ENCODE measurements around the gene GDF3.

DNA sequence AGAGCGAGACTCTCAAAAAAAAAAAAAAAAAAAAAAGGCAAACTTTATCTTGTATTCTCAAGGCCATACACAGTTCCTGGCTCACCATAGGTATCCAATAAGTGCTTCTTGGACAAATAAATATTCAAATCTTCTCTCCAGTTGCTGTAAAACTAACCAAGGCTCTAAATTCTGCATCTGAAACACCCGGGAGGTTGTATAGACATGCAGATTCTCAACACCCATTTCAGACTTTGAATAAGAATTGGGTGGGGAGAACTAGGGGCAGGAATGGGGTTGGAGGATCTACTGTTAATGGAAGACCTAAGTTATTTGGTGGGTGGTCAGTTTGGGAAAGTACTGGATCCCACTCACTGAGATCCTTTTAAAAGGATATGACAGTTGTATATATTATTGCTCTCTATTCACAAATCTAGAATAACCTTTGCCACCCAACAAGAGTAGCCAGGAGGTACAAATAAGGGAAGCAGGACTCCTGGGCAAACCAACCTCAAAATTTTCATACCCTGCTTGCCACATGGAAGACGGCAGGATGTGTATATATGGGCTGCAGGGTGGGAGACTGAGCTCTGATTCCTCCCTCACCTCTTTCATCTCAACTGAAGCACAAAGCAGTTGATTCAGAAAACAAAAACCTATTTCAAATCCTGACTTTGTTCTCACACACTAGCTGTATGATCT lies 879 bp downstream of the GDF3 start:
- TF ChIP-seq, protein P1, sequence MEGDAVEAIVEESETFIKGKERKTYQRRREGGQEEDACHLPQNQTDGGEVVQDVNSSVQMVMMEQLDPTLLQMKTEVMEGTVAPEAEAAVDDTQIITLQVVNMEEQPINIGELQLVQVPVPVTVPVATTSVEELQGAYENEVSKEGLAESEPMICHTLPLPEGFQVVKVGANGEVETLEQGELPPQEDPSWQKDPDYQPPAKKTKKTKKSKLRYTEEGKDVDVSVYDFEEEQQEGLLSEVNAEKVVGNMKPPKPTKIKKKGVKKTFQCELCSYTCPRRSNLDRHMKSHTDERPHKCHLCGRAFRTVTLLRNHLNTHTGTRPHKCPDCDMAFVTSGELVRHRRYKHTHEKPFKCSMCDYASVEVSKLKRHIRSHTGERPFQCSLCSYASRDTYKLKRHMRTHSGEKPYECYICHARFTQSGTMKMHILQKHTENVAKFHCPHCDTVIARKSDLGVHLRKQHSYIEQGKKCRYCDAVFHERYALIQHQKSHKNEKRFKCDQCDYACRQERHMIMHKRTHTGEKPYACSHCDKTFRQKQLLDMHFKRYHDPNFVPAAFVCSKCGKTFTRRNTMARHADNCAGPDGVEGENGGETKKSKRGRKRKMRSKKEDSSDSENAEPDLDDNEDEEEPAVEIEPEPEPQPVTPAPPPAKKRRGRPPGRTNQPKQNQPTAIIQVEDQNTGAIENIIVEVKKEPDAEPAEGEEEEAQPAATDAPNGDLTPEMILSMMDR (IDR thresholded peaks at IDR 0.05) = no peak
- no peak for TF ChIP-seq EP300 (IDR thresholded peaks at IDR 0.05; ENCODE audit: low read depth)
- no peak for TF ChIP-seq POLR2AphosphoS5 (IDR thresholded peaks at IDR 0.05)

All from transverse colon (tissue), 4 donors.